DOHH2 (cell line): ENCODE measurements around the gene HIVEP2.

Experiments used
- CTCF ChIP-seq: fragments of 200-600 bp; sonication (generic); IDR thresholded peaks from one replicate; pipeline ENCODE4 v1.5.1; 2014; ENCODE audit warnings: antibody characterized with exemption, mild to moderate bottlenecking, low read depth, low read length; ENCODE audit not compliant: poor library complexity, severe bottlenecking
- EZH2phosphoT487 ChIP-seq: fragments of 200-600 bp; sonication (generic); IDR thresholded peaks from 2 replicates; pipeline ENCODE4 v1.6.1; 2017; ENCODE audit warnings: borderline replicate concordance, mild to moderate bottlenecking, antibody characterized with exemption, low read length, moderate library complexity, mixed read lengths

- TF ChIP-seq CTCF (no peak), EZH2phosphoT487 (no peak)
Measured at GRCh38 chr6:142722841-142723240, 222.1 kb downstream of the HIVEP2 start.
